Spleen (tissue), 7 donors: Measurements from ENCODE around the gene AQP12A.

Experiments used
- CTCF ChIP-seq, 11 experiments: fragments of 200-600 bp in 7 of 11; fragments of 450-650 bp in 4 of 11; sonication (generic) in 4 of 11; IDR thresholded peaks in 8 of 11; conservative IDR thresholded peaks in 3 of 11; 1 replicate in 7 of 11; 2 replicates in 4 of 11; pipeline versions ENCODE4 v1.4.0 to v1.8.0; 2016 to 2021; ENCODE audit warnings: antibody characterized with exemption in 11 of 11, inconsistent platforms in 4 of 11, mild to moderate bottlenecking in 1 of 11
- POLR2A ChIP-seq, 3 donors: fragments of 450-650 bp; IDR thresholded peaks; one replicate each; pipeline ENCODE4 v1.5.1; 2017; ENCODE audit warnings: antibody characterized with exemption in 3 of 3, mild to moderate bottlenecking in 1 of 3
- donor health status: DM: no; HTN: no; CAD: no; lungs with moderate emphysema.
- donor health status: DM: no; HTN: no; CAD: no.
- donor health status: DM: no; HTN: no; CAD: no.

GRCh38 chr2:240703417-240704341 lies 12.0 kb downstream of the AQP12A start:
- TF ChIP-seq CTCF (IDR thresholded peaks at IDR 0.05 in 8 of 11, conservative IDR thresholded peaks at IDR 0.05 in 3 of 11) (no peak), POLR2A (IDR thresholded peaks at IDR 0.05) (no peak)
